Keratinocyte (primary cell): ENCODE data around the gene ZNF32. TPM values are rescaled to one million over a fixed set of nuclear protein-coding genes. Genes with fewer than 3 reads are reported as not detected.
A peak's percentile ranks its signal among the peaks of the same experiment; 100 is the strongest.

Experiments
- DNase-seq: peaks from one replicate; pipeline ENCODE4 v3.0.0-alpha.2; 2011; ENCODE audit warnings: low read depth, missing footprints, low spot score
- FAIRE-seq: peaks from 2 replicates; lab custom pipeline; 2011; peaks lifted over from hg19 to GRCh38; lab: Jason Lieb, UNC
- H2AFZ ChIP-seq: 2 replicates; pipeline ENCODE4 v1.6.0; 2012; ENCODE audit warnings: low read length, control low read depth, inconsistent platforms; ENCODE audit not compliant: control insufficient read depth
- H3K27ac ChIP-seq: 2 replicates; pipeline ENCODE4 v1.5.1; 2011; ENCODE audit warnings: low read length; ENCODE audit not compliant: control insufficient read depth, insufficient read depth
- H3K27me3 ChIP-seq: 3 replicates; pipeline ENCODE4 v1.6.0; 2011; ENCODE audit warnings: low read length; ENCODE audit not compliant: control insufficient read depth, insufficient read depth; ENCODE audit errors: extremely low read depth
- H3K36me3 ChIP-seq, 2 experiments: 2 replicates in 1 of 2; 3 replicates in 1 of 2; pipeline ENCODE4 v1.5.1; 2011; ENCODE audit warnings: low read length in 2 of 2, mild to moderate bottlenecking in 1 of 2; ENCODE audit not compliant: control insufficient read depth in 2 of 2, insufficient read depth in 2 of 2; ENCODE audit errors: extremely low read depth in 1 of 2
- H3K4me1 ChIP-seq: 3 replicates; pipeline ENCODE4 v1.5.1; 2011; ENCODE audit warnings: low read length; ENCODE audit not compliant: control insufficient read depth, insufficient read depth; ENCODE audit errors: extremely low read depth
- H3K4me2 ChIP-seq: 3 replicates; pipeline ENCODE4 v1.6.0; 2011; ENCODE audit warnings: low read depth, low read length; ENCODE audit not compliant: control insufficient read depth, insufficient read depth; ENCODE audit errors: extremely low read depth
- H3K4me3 ChIP-seq, 3 experiments: fragments of 200-600 bp in 1 of 3; sonication (generic) in 1 of 3; 2 replicates in 2 of 3; 3 replicates in 1 of 3; pipeline ENCODE4 v1.5.1; 2011 to 2016; ENCODE audit warnings: low read length in 3 of 3, mild to moderate bottlenecking in 3 of 3, control low read depth in 2 of 3, inconsistent platforms in 1 of 3, low read depth in 1 of 3, mixed read lengths in 1 of 3, mixed run types in 1 of 3, moderate library complexity in 1 of 3; ENCODE audit not compliant: control insufficient read depth in 2 of 3, insufficient read depth in 2 of 3; ENCODE audit errors: extremely low read depth in 1 of 3
- H3K79me2 ChIP-seq: 2 replicates; pipeline ENCODE4 v1.6.0; 2012; ENCODE audit warnings: low read length; ENCODE audit not compliant: control insufficient read depth, insufficient read depth
- H3K9ac ChIP-seq: 3 replicates; pipeline ENCODE4 v1.6.0; 2011; ENCODE audit warnings: low read length; ENCODE audit not compliant: control insufficient read depth, insufficient read depth; ENCODE audit errors: extremely low read depth
- H3K9me1 ChIP-seq: 3 replicates; pipeline ENCODE4 v1.6.0; 2011; ENCODE audit warnings: low read length; ENCODE audit not compliant: control insufficient read depth, insufficient read depth; ENCODE audit errors: extremely low read depth
- H3K9me3 ChIP-seq: 2 replicates; pipeline ENCODE4 v1.5.1; 2012; ENCODE audit warnings: low read depth, low read length; ENCODE audit not compliant: control insufficient read depth
- H4K20me1 ChIP-seq: 3 replicates; pipeline ENCODE4 v1.6.0; 2011; ENCODE audit warnings: low read length; ENCODE audit not compliant: control insufficient read depth, insufficient read depth; ENCODE audit errors: extremely low read depth
- CTCF ChIP-seq, 3 experiments: IDR thresholded peaks in 1 of 3; conservative IDR thresholded peaks in 1 of 3; optimal IDR thresholded peaks in 1 of 3; 2 replicates in 2 of 3; 3 replicates in 1 of 3; pipeline versions ENCODE3 to v1.5.1; 2011; ENCODE audit warnings: low read length in 3 of 3, mild to moderate bottlenecking in 3 of 3, moderate library complexity in 2 of 3, control low read depth in 1 of 3, inconsistent platforms in 1 of 3; ENCODE audit not compliant: insufficient read depth in 2 of 3; ENCODE audit errors: extremely low read depth in 1 of 3
- EZH2 ChIP-seq: IDR thresholded peaks from one replicate; pipeline ENCODE4 v1.6.1; 2012; ENCODE audit warnings: inconsistent platforms, mild to moderate bottlenecking, low read length, moderate library complexity
- dilution Hi-C: fragments of 300-500 bp; cut with MboI; formaldehyde crosslinking; loops from one replicate; pipeline ENCODE4 v1.7.0; 2020; ENCODE audit warnings: low sequenced_read_pairs; ENCODE audit not compliant: extremely low pct_ligation_motif_present
- polyA plus RNA-seq, 5 experiments: library from polyadenylated mRNA; depleted of rRNA in 3 of 5; stranded (reverse) in 3 of 5; stranded (forward) in 1 of 5; unstranded in 1 of 5; fragments of >200 nt; gene quantifications; 1 replicate in 1 of 5; 2 replicates in 3 of 5; 3 replicates in 1 of 5; pipeline versions ENCODE4 v1.2.1 to v1.2.3, GENCODE V29; 2011 to 2012; ENCODE audit warnings: missing spikeins in 2 of 5, low read depth in 1 of 5, low replicate concordance in 1 of 5

ZNF32 gene
- polyA plus RNA-seq, 1 donor (not counting 4 experiments of a cell fraction or from before 2014, with no cell fraction given) = 25.6 TPM

DNA sequence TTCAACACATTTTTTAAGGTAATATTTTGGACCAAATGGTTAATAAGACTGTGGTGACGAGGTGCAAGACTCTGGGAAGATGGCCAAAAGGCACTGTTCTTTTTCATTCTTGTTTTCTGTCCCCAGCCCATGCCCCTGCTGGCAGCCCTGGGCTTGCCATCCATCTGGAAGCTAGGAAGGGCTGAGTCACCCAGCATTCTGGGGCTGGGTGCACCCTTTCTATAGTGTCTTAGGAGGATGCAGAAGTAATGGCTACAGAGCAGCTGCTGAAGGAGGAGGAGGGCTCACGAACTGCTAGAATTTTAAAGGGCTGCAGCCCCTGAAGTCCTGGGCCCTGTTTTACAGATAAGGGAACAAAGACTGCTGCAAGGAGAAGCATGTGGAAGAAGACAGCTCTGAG is 42.8 kb upstream of the ZNF32 start:
- H3K4me2 ChIP-seq = no peak overlapping the region
- H3K4me3 ChIP-seq = no peak overlapping the region
- no peaks in the 10 kb centered on the region for H3K79me2 ChIP-seq
- peaks cover 9% of the 10 kb centered on the region for H3K4me1 ChIP-seq
- no peak for TF ChIP-seq EZH2
- peak in 1 of 3 experiments; percentile 22 for TF ChIP-seq CTCF (optimal IDR thresholded peaks at IDR 0.05 in 1 of 3, IDR thresholded peaks at IDR 0.05 in 1 of 3, conservative IDR thresholded peaks at IDR 0.05 in 1 of 3; ENCODE audit: extremely low read depth in 1 of 3, insufficient read depth in 2 of 3, low read length in 3 of 3)
- no peaks in the 10 kb centered on the region for H4K20me1 ChIP-seq
- H2AFZ ChIP-seq = no peak overlapping the region
- no peaks in the 10 kb centered on the region for H3K9me1 ChIP-seq
- no peak for FAIRE-seq
- no peak overlapping the region for H3K9ac ChIP-seq
- DNase-seq = no peak
- H3K9me3 ChIP-seq = no peaks in the 10 kb centered on the region
- H3K36me3 ChIP-seq = no peaks in the 10 kb centered on the region
- H3K27me3 ChIP-seq = no peaks in the 10 kb centered on the region
- dilution Hi-C loops = no loop called here
- no peak overlapping the region for H3K27ac ChIP-seq

- peak; percentile 53 to 90 (median 86) for TF ChIP-seq CTCF (optimal IDR thresholded peaks at IDR 0.05 in 1 of 3, IDR thresholded peaks at IDR 0.05 in 1 of 3, conservative IDR thresholded peaks at IDR 0.05 in 1 of 3; ENCODE audit: extremely low read depth in 1 of 3, insufficient read depth in 2 of 3, low read length in 3 of 3)
- TF ChIP-seq EZH2 = no peak
- H2AFZ ChIP-seq = peak overlapping the region; percentile 89
- no peaks in the 10 kb centered on the region for H4K20me1 ChIP-seq
- no peaks in the 10 kb centered on the region for H3K9me3 ChIP-seq
- H3K9me1 ChIP-seq = no peaks in the 10 kb centered on the region
- DNase-seq (no peak), FAIRE-seq (no peak)
- no peaks in the 10 kb centered on the region for H3K36me3 ChIP-seq
- no peak overlapping the region for H3K27ac ChIP-seq
- no peaks in the 10 kb centered on the region for H3K79me2 ChIP-seq
- H3K9ac ChIP-seq = peak overlapping the region; percentile 22
- dilution Hi-C loops = no loop called here
- peak overlapping the region; percentile 87 for H3K4me2 ChIP-seq
- H3K4me3 ChIP-seq = peak overlapping the region; percentile 37 to 64 (median 60)
- no peaks in the 10 kb centered on the region for H3K27me3 ChIP-seq
- peaks cover 9% of the 10 kb centered on the region for H3K4me1 ChIP-seq
Observed at GRCh38 chr10:43689955-43690771, 41.5 kb upstream of the ZNF32 start.
